Fibroblast of lung (primary cell): Measurements from ENCODE around the gene LPP. TPM values are rescaled to one million over a fixed set of nuclear protein-coding genes. Genes with fewer than 3 reads are reported as not detected.
A peak's percentile ranks its signal among the peaks of the same experiment; 100 is the strongest.

Source experiments
- DNase-seq, 2 donors: peaks; one replicate each; pipeline versions ENCODE4 v3.0.0 to v3.0.0-alpha.2; 2010; ENCODE audit warnings: low read depth in 2 of 2
- H2AFZ ChIP-seq: 2 replicates; pipeline ENCODE4 v1.5.1; 2012; ENCODE audit warnings: low read length, control low read depth, inconsistent platforms
- H3K27ac ChIP-seq: 2 replicates; pipeline ENCODE4 v1.5.1; 2011; ENCODE audit warnings: low read length, control low read depth; ENCODE audit not compliant: insufficient read depth
- H3K27me3 ChIP-seq: 2 replicates; pipeline ENCODE4 v1.5.1; 2011; ENCODE audit warnings: mild to moderate bottlenecking, low read length; ENCODE audit not compliant: control insufficient read depth, insufficient read depth
- H3K36me3 ChIP-seq: 2 replicates; pipeline ENCODE4 v1.5.1; 2011; ENCODE audit warnings: low read length; ENCODE audit not compliant: control insufficient read depth, insufficient read depth
- H3K4me1 ChIP-seq: 2 replicates; pipeline ENCODE4 v1.5.1; 2011; ENCODE audit warnings: low read length; ENCODE audit not compliant: control insufficient read depth, insufficient read depth; ENCODE audit errors: extremely low read depth
- H3K4me2 ChIP-seq: 2 replicates; pipeline ENCODE4 v1.5.1; 2011; ENCODE audit warnings: low read length, control low read depth; ENCODE audit not compliant: insufficient read depth; ENCODE audit errors: extremely low read depth
- H3K4me3 ChIP-seq, 4 experiments: fragments of 200-600 bp in 1 of 4; sonication (generic) in 1 of 4; replicated peaks in 1 of 4; 2 replicates each; pipeline ENCODE4 v1.5.1; 2011 to 2016; ENCODE audit warnings: low read length in 4 of 4, low read depth in 3 of 4, mild to moderate bottlenecking in 3 of 4, control low read depth in 2 of 4, inconsistent platforms in 1 of 4, mixed read lengths in 1 of 4; ENCODE audit not compliant: insufficient read depth in 1 of 4; ENCODE audit errors: control extremely low read depth in 1 of 4
- H3K79me2 ChIP-seq: 2 replicates; pipeline ENCODE4 v1.5.1; 2012; ENCODE audit warnings: mild to moderate bottlenecking, low read length, inconsistent platforms; ENCODE audit not compliant: control insufficient read depth, insufficient read depth
- H3K9ac ChIP-seq: 2 replicates; pipeline ENCODE4 v1.5.1; 2011; ENCODE audit warnings: mild to moderate bottlenecking, low read length, control low read depth; ENCODE audit not compliant: insufficient read depth
- H3K9me3 ChIP-seq: 2 replicates; pipeline ENCODE4 v1.5.1; 2012; ENCODE audit warnings: low read depth, low read length; ENCODE audit not compliant: control insufficient read depth, insufficient read depth
- H4K20me1 ChIP-seq: 2 replicates; pipeline ENCODE4 v1.5.1; 2011; ENCODE audit warnings: low read length; ENCODE audit not compliant: control insufficient read depth, insufficient read depth; ENCODE audit errors: extremely low read depth
- EZH2 ChIP-seq: IDR thresholded peaks from 2 replicates; pipeline ENCODE4 v1.5.1; 2012; ENCODE audit warnings: low read length, control low read depth, mild to moderate bottlenecking; ENCODE audit errors: missing control alignments
- polyA plus RNA-seq, 2 donors: library from polyadenylated mRNA; depleted of rRNA in 1 of 2; stranded (reverse) in 1 of 2; unstranded in 1 of 2; fragments of >200 nt; gene quantifications; 2 replicates each; pipeline ENCODE4 v1.2.1, GENCODE V29; 2011 to 2012; ENCODE audit warnings: missing spikeins in 1 of 2
- total RNA-seq: library from RNA; depleted of rRNA; stranded (reverse); fragments of >200 nt; gene quantifications from 2 replicates; pipeline ENCODE4 v1.2.1, GENCODE V29; 2014
- TF ChIP-seq, protein P1 (sequence below), 2 donors: IDR thresholded peaks in 1 of 2; conservative IDR thresholded peaks in 1 of 2; 1 replicate in 1 of 2; 2 replicates in 1 of 2; pipeline ENCODE4 v1.5.1; 2011 to 2012; ENCODE audit warnings: low read length in 2 of 2, control low read depth in 1 of 2, inconsistent platforms in 1 of 2, low read depth in 1 of 2, mild to moderate bottlenecking in 1 of 2

Gene LPP
- total and polyA plus RNA-seq, 2 donors (not counting 1 experiment from before 2014, with no cell fraction given): 69.0 to 124 TPM

- Histone ChIP-seq H4K20me1 (no peaks in the 10 kb centered on the region), H3K36me3 (no peaks in the 10 kb centered on the region), H3K9me3 (no peaks in the 10 kb centered on the region), H3K27ac (no peak overlapping the region), H3K4me2 (no peak overlapping the region), H3K4me1 (peaks cover 23% of the 10 kb centered on the region), H3K79me2 (peaks cover 57% of the 10 kb centered on the region), H3K9ac (no peak overlapping the region), H2AFZ (no peak overlapping the region), H3K27me3 (no peaks in the 10 kb centered on the region), H3K4me3 (no peak overlapping the region)
- no peak for DNase-seq
- no peak for TF ChIP-seq EZH2
- TF ChIP-seq, protein P1, sequence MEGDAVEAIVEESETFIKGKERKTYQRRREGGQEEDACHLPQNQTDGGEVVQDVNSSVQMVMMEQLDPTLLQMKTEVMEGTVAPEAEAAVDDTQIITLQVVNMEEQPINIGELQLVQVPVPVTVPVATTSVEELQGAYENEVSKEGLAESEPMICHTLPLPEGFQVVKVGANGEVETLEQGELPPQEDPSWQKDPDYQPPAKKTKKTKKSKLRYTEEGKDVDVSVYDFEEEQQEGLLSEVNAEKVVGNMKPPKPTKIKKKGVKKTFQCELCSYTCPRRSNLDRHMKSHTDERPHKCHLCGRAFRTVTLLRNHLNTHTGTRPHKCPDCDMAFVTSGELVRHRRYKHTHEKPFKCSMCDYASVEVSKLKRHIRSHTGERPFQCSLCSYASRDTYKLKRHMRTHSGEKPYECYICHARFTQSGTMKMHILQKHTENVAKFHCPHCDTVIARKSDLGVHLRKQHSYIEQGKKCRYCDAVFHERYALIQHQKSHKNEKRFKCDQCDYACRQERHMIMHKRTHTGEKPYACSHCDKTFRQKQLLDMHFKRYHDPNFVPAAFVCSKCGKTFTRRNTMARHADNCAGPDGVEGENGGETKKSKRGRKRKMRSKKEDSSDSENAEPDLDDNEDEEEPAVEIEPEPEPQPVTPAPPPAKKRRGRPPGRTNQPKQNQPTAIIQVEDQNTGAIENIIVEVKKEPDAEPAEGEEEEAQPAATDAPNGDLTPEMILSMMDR (conservative IDR thresholded peaks at IDR 0.05 in 1 of 2, IDR thresholded peaks at IDR 0.05 in 1 of 2; ENCODE audit: low read depth in 1 of 2, low read length in 2 of 2): no peak
Measured at GRCh38 chr3:188282871-188283270, 128.9 kb downstream of the LPP start.

DNA sequence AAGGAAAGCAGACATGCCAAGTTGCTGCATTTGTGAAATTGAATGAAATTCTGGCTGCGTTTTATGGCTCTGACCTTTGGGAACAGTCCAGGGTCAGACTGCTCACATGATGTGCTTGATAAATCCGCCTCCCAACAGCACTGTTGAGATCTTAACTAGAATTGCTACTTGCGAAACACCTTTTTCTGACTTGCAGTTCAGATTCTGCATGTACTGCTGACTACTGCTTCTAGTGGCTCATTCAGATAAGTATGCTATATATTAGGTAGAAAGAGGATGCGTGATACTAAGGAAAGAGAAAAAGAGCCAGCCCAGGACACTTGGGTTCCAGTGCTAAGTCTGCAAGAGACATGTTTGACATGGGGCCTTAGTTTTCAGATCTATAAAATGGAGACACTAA is 129.4 kb downstream of the LPP start:
- no peak overlapping the region for H3K4me2 ChIP-seq

GRCh38 chr3:188284455-188285212 is 130.7 kb downstream of the LPP start:
- TF ChIP-seq, protein P1 (conservative IDR thresholded peaks at IDR 0.05 in 1 of 2, IDR thresholded peaks at IDR 0.05 in 1 of 2; ENCODE audit: low read depth in 1 of 2, low read length in 2 of 2): no peak
- no peak for TF ChIP-seq EZH2
- no peaks in the 10 kb centered on the region for H3K36me3 ChIP-seq
- no peak overlapping the region for H3K4me2 ChIP-seq
- no peaks in the 10 kb centered on the region for H4K20me1 ChIP-seq
- DNase-seq: peak in 1 of 2 donors; percentile 54
- H2AFZ ChIP-seq: no peak overlapping the region
- H3K9ac ChIP-seq: no peak overlapping the region
- peaks cover 23% of the 10 kb centered on the region for H3K4me1 ChIP-seq
- no peaks in the 10 kb centered on the region for H3K27me3 ChIP-seq
- H3K79me2 ChIP-seq: peaks cover 49% of the 10 kb centered on the region
- H3K4me3 ChIP-seq: no peak overlapping the region
- H3K27ac ChIP-seq: peak overlapping the region; percentile 90
- H3K9me3 ChIP-seq: no peaks in the 10 kb centered on the region

More for the DNA sequence above, 129.4 kb downstream of the LPP start:
- Histone ChIP-seq H3K27ac (no peak overlapping the region), H3K27me3 (no peaks in the 10 kb centered on the region), H3K4me1 (peaks cover 23% of the 10 kb centered on the region), H3K9ac (no peak overlapping the region), H3K4me3 (no peak overlapping the region), H2AFZ (no peak overlapping the region), H3K79me2 (peaks cover 55% of the 10 kb centered on the region), H3K36me3 (no peaks in the 10 kb centered on the region), H3K9me3 (no peaks in the 10 kb centered on the region), H4K20me1 (no peaks in the 10 kb centered on the region)
- TF ChIP-seq, protein P1 (conservative IDR thresholded peaks at IDR 0.05 in 1 of 2, IDR thresholded peaks at IDR 0.05 in 1 of 2; ENCODE audit: low read depth in 1 of 2, low read length in 2 of 2): peak in 1 of 2 donors; percentile 30
- TF ChIP-seq EZH2: no peak
- peak; percentile 36 to 88 for DNase-seq
